H1 (cell line): Measurements from ENCODE around the gene BCAM. TPM values are rescaled to one million over a fixed set of nuclear protein-coding genes. Genes with fewer than 3 reads are reported as not detected.

Experiments
- RFX5 ChIP-seq: IDR thresholded peaks from 2 replicates; pipeline ENCODE4 v1.6.1; 2011; ENCODE audit warnings: low read depth, low read length, improper control_type of control experiment, borderline replicate concordance
- polyA plus RNA-seq, 7 experiments: library from polyadenylated mRNA; depleted of rRNA in 3 of 7; stranded (reverse) in 5 of 7; unstranded in 2 of 7; fragments of >200 nt in 5 of 7; fragments of 200-250 nt in 2 of 7; gene quantifications; 1 replicate in 5 of 7; 2 replicates in 1 of 7; 4 replicates in 1 of 7; pipeline versions ENCODE4 v1.2.1 to v1.2.3, GENCODE V29; 2011 to 2013; ENCODE audit warnings: missing spikeins in 2 of 7, mixed read lengths in 2 of 7
- total RNA-seq: library from RNA; stranded (reverse); fragmentation: NEBNext Ultra II Directional; extraction: Animal tissue kit (Norgen Biotek cat#: 25700); gene quantifications from 2 replicates; pipeline ENCODE4 v1.2.1, GENCODE V29; 2021
- TF ChIP-seq, protein P1 (sequence below): IDR thresholded peaks from 2 replicates; pipeline ENCODE4 v1.6.1; 2012; ENCODE audit warnings: low read length, inconsistent platforms

BCAM gene
- total and polyA plus RNA-seq, 2 of the 8 experiments (the other 6 are each of a cell fraction or from before 2014, with no cell fraction given) = 32.5 to 81.4 TPM

DNA sequence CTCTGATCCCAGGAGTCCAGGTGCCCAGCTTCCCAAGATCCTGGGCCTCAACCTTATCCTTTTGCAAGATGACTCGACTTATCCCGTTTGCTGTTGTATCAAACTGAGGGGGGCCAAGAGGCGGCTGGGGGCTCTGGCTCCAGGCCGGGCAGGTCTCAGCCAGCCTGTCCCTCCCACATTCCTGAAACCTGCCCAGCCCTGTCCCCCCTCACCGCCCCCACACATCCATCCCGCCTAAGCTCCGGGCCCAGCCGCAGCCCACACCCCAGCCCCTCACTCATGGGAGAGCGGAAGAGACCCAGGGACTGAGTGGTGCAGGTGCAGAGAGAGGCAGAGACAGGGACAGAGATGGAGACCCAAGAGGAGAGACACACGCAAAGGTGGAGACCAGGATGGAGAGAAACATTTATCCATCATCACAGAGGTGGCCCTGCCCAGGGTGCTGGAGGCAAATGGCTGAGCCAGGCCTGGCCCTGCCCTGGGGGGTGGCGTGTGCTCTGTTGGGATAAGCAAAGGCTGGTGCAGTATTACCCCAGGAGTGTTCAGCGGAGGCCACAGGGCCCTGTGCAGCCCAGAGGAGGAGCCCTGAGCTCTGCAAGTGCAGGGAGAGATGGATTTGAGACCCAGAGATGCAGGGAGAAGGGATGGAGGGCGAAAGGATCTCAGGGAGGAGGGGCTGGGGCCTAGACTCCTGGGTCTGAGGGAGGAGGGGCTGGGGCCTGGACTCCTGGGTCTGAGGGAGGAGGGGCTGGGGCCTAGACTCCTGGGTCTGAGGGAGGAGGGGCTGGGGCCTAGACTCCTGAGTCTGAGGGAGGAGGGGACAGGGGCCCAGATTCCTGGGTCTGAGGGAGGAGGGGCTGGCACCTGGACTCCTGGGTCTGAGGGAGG lies 1.6 kb downstream of the BCAM start (continued):
- TF ChIP-seq, protein P1, sequence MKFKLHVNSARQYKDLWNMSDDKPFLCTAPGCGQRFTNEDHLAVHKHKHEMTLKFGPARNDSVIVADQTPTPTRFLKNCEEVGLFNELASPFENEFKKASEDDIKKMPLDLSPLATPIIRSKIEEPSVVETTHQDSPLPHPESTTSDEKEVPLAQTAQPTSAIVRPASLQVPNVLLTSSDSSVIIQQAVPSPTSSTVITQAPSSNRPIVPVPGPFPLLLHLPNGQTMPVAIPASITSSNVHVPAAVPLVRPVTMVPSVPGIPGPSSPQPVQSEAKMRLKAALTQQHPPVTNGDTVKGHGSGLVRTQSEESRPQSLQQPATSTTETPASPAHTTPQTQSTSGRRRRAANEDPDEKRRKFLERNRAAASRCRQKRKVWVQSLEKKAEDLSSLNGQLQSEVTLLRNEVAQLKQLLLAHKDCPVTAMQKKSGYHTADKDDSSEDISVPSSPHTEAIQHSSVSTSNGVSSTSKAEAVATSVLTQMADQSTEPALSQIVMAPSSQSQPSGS = no peak
- no peak for TF ChIP-seq RFX5
